Measurements from ENCODE around the gene SRSF1.
"Not testable (repeated sequence)": the region's sequence is repeated elsewhere in the genome, so short reads cannot be mapped to it uniquely, and the experiment has no call there.

The SRSF1 gene

GRCh38 chr17:57963149-57963511 lies 43.9 kb downstream of the SRSF1 start:
- no peak for DNase-seq

GRCh38 chr17:57962279-57963148 lies 44.5 kb downstream of the SRSF1 start:
- DNase-seq: no peak

GRCh38 chr17:57959929-57960328 lies 47.1 kb downstream of the SRSF1 start:
- no peak for DNase-seq

- DNase-seq: not testable (repeated sequence)
Observed at GRCh38 chr17:57958391-57958790, 48.7 kb downstream of the SRSF1 start.

GRCh38 chr17:57957886-57958285 lies 49.2 kb downstream of the SRSF1 start:
- no peak for DNase-seq

- DNase-seq: no peak
Observed at GRCh38 chr17:57957120-57957850, 49.8 kb downstream of the SRSF1 start.

GRCh38 chr17:57956291-57957119 lies 50.5 kb downstream of the SRSF1 start:
- peak; percentile 71 for DNase-seq

- no peak for DNase-seq
Observed at GRCh38 chr17:57955183-57955931, 51.7 kb downstream of the SRSF1 start, which contains the start of gene CUEDC1. Gene CUEDC1 (minus strand): TSS chr17:57955412. CDS start chr17:57885564, 69,848 bp downstream.

- DNase-seq: no peak
Observed at GRCh38 chr17:57954397-57955182, 52.5 kb downstream of the SRSF1 start.

GRCh38 chr17:57953705-57954396 lies 53.2 kb downstream of the SRSF1 start:
- DNase-seq: no peak
